Upper lobe of left lung (tissue), 6 donors: ENCODE measurements around the gene RENBP. TPM values are rescaled to one million over a fixed set of nuclear protein-coding genes. Genes with fewer than 3 reads are reported as not detected.

Experiments
- ATAC-seq, 2 donors: fragments of 200-7000 bp; cut with Tn5 transposase; one replicate each; pipeline ENCODE4 v1.9.1; 2022; ENCODE audit warnings: mild to moderate bottlenecking in 2 of 2, moderate library complexity in 2 of 2; ENCODE audit not compliant: low FRiP score in 2 of 2
- DNase-seq, 2 donors: peaks; one replicate each; pipeline ENCODE4 v3.0.0-alpha.2; 2019 to 2020
- H3K27ac ChIP-seq, 4 donors: fragments of 200-600 bp; sonication (generic); one replicate each; pipeline ENCODE4 v1.5.1; 2016 to 2019
- H3K27me3 ChIP-seq, 4 donors: fragments of 200-600 bp; sonication (generic); one replicate each; pipeline ENCODE4 v1.5.1; 2017 to 2019
- H3K36me3 ChIP-seq, 4 donors: fragments of 200-600 bp; sonication (generic); one replicate each; pipeline ENCODE4 v1.5.1; 2016 to 2019
- H3K4me1 ChIP-seq, 4 donors: fragments of 200-600 bp; sonication (generic); one replicate each; pipeline ENCODE4 v1.5.1; 2018 to 2019
- H3K4me3 ChIP-seq, 4 donors: fragments of 200-600 bp; sonication (generic); one replicate each; pipeline ENCODE4 v1.5.1; 2017 to 2019; ENCODE audit warnings: mild to moderate bottlenecking in 2 of 4, moderate library complexity in 1 of 4
- H3K9me3 ChIP-seq, 4 donors: fragments of 200-600 bp; sonication (generic); one replicate each; pipeline ENCODE4 v1.5.1; 2018 to 2019
- EP300 ChIP-seq, 4 donors: sonication (generic); formaldehyde crosslinking; IDR thresholded peaks; one replicate each; pipeline ENCODE4 v1.5.1; 2017; ENCODE audit warnings: antibody characterized with exemption in 4 of 4, control low read depth in 2 of 4
- POLR2A ChIP-seq, 4 donors: fragments of 450-650 bp; IDR thresholded peaks; one replicate each; pipeline ENCODE4 v1.5.1; 2016 to 2017; ENCODE audit warnings: antibody characterized with exemption in 4 of 4, mild to moderate bottlenecking in 2 of 4
- POLR2AphosphoS5 ChIP-seq, 2 donors: sonication (generic); formaldehyde crosslinking; IDR thresholded peaks; one replicate each; pipeline ENCODE4 v1.5.1; 2017; ENCODE audit warnings: antibody characterized with exemption in 2 of 2
- WGBS, 2 donors: methylation state at CpG; one replicate each; pipeline ENCODE4 v1.1.5; 2017 to 2018; 5-methylcytosine and 5-hydroxymethylcytosine counted together
- total RNA-seq, 6 donors: library from RNA; depleted of rRNA in 4 of 6; stranded (reverse); fragments of >200 nt in 4 of 6; gene quantifications; one replicate each; pipeline versions ENCODE4 v1.1.0 to v1.2.1, GENCODE V29; 2016 to 2021
- TF ChIP-seq, protein P1 (sequence below), 6 experiments: fragments of 450-650 bp in 4 of 6; fragments of 200-600 bp in 2 of 6; sonication (generic) in 2 of 6; IDR thresholded peaks; one replicate each; pipeline ENCODE4 v1.5.1; 2016 to 2019; ENCODE audit warnings: antibody characterized with exemption in 6 of 6
- donor health status: DM: no; HTN: no; CAD: no; lungs with moderate emphysema.
- donor health status: DM: no; HTN: yes; CAD: no; lungs with severe emphysema.

Gene RENBP
- total RNA-seq, 6 donors from 2014 or later = 32.8 to 81.7 (median 54.5) TPM

DNA sequence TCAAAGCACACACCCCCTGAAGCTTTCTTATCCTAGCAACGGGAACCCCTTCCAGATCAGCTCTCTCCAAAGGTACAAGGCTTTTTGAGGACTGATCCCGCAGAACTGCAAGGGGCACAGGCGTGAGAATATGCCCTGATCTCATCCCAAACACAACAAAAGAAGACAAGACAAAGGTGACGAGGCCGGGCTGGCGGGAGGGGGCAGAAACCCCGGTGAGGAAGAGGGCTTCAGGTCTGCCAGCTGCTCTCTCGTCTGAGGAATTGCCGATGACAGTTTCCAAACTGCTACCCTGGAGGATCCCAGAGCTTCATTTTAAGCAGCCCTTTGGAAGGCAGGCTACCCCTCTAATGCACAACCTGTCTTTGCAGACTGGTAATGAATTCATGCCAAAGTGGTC is 23.8 kb upstream of the RENBP start:
- no peaks in the 10 kb centered on the region for H3K27me3 ChIP-seq
- peaks cover 0 to 11% (median 7%) of the 10 kb centered on the region in 4 donors for H3K36me3 ChIP-seq
- peaks cover 32 to 55% (median 34%) of the 10 kb centered on the region in 4 donors for H3K4me1 ChIP-seq
- no peak for TF ChIP-seq POLR2AphosphoS5 (IDR thresholded peaks at IDR 0.05)
- TF ChIP-seq, protein P1, sequence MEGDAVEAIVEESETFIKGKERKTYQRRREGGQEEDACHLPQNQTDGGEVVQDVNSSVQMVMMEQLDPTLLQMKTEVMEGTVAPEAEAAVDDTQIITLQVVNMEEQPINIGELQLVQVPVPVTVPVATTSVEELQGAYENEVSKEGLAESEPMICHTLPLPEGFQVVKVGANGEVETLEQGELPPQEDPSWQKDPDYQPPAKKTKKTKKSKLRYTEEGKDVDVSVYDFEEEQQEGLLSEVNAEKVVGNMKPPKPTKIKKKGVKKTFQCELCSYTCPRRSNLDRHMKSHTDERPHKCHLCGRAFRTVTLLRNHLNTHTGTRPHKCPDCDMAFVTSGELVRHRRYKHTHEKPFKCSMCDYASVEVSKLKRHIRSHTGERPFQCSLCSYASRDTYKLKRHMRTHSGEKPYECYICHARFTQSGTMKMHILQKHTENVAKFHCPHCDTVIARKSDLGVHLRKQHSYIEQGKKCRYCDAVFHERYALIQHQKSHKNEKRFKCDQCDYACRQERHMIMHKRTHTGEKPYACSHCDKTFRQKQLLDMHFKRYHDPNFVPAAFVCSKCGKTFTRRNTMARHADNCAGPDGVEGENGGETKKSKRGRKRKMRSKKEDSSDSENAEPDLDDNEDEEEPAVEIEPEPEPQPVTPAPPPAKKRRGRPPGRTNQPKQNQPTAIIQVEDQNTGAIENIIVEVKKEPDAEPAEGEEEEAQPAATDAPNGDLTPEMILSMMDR (IDR thresholded peaks at IDR 0.05) = no peak
- no peak for TF ChIP-seq POLR2A (IDR thresholded peaks at IDR 0.05)
- TF ChIP-seq EP300 (IDR thresholded peaks at IDR 0.05) = no peak
- no peak for ATAC-seq
- peaks cover 0 to 10% (median 0%) of the 10 kb centered on the region in 4 donors for H3K9me3 ChIP-seq
- no peak for DNase-seq
- 40 to 79% methylated on average over 9 of the region's 9 CpGs for WGBS, 2 donors
- H3K4me3 ChIP-seq = peak overlapping the region in 1 of 4 donors; percentile 90
- H3K27ac ChIP-seq = peak overlapping the region in 3 of 4 donors; percentile 95 to 100 (median 100)

DNA sequence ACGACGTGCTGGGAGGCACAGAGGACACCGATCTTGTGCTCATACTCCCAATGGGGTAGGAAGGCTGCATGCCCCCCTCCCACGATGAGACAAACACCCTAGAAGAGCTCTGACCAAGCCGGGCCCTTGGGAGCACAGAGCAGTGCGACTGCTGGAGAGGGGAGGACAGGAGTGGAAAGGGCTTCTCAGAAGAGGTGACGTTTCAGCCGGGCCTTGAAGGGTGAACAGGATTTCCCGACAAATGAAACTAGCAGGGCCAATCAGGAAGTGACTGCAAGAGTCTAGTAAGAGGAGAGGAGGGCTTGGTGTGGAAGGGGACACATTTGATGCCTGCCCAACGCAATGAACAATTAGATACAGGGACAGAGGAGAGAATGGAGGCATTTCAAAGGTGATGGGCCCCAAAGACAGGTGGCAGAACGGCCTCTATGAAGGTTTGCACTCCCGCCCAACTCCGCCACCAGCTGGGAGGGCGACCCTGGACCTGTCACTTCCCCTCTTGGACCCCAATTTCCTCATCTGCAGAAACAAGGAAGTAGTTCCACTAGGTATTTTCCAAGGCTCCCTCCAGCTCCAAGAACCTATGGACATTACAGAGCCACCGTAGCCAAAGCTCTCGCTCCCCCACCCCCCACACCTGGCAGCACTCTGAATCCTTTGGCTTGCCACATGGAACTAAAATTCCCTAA is 23.2 kb upstream of the RENBP start:
- DNase-seq (peak in 1 of 2 donors; percentile 48), ATAC-seq (no peak)
- no peak for TF ChIP-seq POLR2AphosphoS5 (IDR thresholded peaks at IDR 0.05)
- TF ChIP-seq, protein P1 (IDR thresholded peaks at IDR 0.05) = no peak
- TF ChIP-seq POLR2A (IDR thresholded peaks at IDR 0.05) = no peak
- TF ChIP-seq EP300 (IDR thresholded peaks at IDR 0.05) = no peak
- 35 to 68% methylated on average over 11 to 16 of the region's 16 CpGs for whole genome bisulfite sequencing, 2 donors
- Histone ChIP-seq H3K36me3 (peaks cover 0 to 17% (median 10%) of the 10 kb centered on the region in 4 donors), H3K9me3 (peaks cover 0 to 10% (median 0%) of the 10 kb centered on the region in 4 donors), H3K27ac (peak overlapping the region; percentile 44 to 100 (median 98)), H3K4me1 (peaks cover 32 to 52% (median 34%) of the 10 kb centered on the region in 4 donors), H3K4me3 (peak overlapping the region in 2 of 4 donors; percentile 17 to 90), H3K27me3 (no peaks in the 10 kb centered on the region)

DNA sequence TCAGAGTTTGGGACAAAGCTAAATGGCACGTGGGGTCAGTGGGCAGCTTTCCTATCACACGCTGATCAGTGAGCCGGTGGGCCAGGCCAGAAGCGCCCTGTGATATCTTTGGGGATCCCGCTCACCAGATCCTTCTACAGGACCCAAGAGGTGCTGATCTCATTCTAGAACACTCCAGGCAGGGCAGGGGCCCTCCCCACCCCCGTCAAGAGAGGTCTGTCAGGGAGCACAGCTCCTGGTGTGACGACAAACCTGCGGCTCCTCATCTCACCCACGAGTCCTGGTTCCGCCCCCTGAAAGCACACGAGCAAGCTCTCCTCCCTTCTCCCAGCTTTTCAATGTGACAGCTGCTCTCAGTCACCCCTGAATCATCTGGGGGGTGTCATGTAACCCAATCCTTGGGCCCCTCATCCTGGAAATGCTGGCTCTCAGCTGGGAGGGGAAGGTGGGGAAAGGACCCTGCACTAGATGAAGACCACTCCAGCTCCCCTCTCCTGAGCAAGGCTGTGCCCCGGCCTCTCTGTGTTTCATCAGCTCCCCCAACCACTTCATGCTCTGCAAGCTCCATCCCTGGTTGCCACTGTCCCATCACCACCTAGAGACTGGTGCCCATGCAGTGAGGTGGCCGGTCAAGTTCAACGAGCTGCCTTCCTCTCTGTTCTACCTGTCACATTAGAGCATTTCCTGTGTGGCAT is 22.5 kb upstream of the RENBP start:
- no peak for TF ChIP-seq POLR2A (IDR thresholded peaks at IDR 0.05)
- no peak for TF ChIP-seq POLR2AphosphoS5 (IDR thresholded peaks at IDR 0.05)
- TF ChIP-seq, protein P1 (IDR thresholded peaks at IDR 0.05) = no peak
- TF ChIP-seq EP300 (IDR thresholded peaks at IDR 0.05) = no peak
- peak overlapping the region; percentile 44 to 100 (median 98) for H3K27ac ChIP-seq
- no peaks in the 10 kb centered on the region for H3K27me3 ChIP-seq
- peaks cover 0 to 10% (median 0%) of the 10 kb centered on the region in 4 donors for H3K9me3 ChIP-seq
- 56 to 82% methylated on average over 5 to 14 of the region's 14 CpGs for WGBS, 2 donors
- peaks cover 0 to 24% (median 13%) of the 10 kb centered on the region in 4 donors for H3K36me3 ChIP-seq
- DNase-seq = no peak
- ATAC-seq = no peak
- H3K4me1 ChIP-seq = peaks cover 32 to 52% (median 34%) of the 10 kb centered on the region in 4 donors
- peak overlapping the region in 2 of 4 donors; percentile 17 to 90 for H3K4me3 ChIP-seq

DNA sequence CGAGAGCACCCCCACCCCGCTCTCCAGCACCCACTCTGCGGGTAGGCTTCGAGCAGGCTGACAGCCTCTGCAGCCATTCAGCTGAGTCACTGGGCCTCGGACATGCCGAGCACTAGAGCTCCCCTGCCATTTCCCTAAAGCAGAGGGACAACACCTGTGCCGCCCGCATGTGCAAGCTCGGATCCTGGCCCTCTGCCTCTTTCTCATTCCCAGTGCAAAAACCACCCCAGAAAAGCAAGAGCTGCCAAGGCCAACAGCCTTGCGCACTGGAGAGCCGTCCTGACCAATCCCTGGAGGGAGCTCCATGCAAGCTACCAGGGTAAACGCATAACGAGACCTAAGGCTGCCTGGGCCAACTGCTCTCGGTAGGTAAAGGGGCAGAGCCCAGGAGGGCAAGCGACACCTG is 21.8 kb upstream of the RENBP start:
- Histone ChIP-seq H3K9me3 (peaks cover 0 to 3% (median 0%) of the 10 kb centered on the region in 4 donors), H3K27ac (peak overlapping the region in 2 of 4 donors; percentile 100), H3K27me3 (no peaks in the 10 kb centered on the region), H3K4me1 (peaks cover 32 to 52% (median 34%) of the 10 kb centered on the region in 4 donors), H3K36me3 (peaks cover 0 to 31% (median 20%) of the 10 kb centered on the region in 4 donors), H3K4me3 (no peak overlapping the region)
- TF ChIP-seq POLR2AphosphoS5 (IDR thresholded peaks at IDR 0.05) = no peak
- no peak for TF ChIP-seq EP300 (IDR thresholded peaks at IDR 0.05)
- TF ChIP-seq, protein P1 (IDR thresholded peaks at IDR 0.05) = no peak
- no peak for TF ChIP-seq POLR2A (IDR thresholded peaks at IDR 0.05)
- 63 to 92% methylated on average over 5 to 15 of the region's 15 CpGs for WGBS, 2 donors
- DNase-seq = peak in 1 of 2 donors; percentile 48
- ATAC-seq = no peak
